Right forelimb (tissue), 1 donor: ENCODE results near the gene ATXN7L3.

Experiments used
- DNase-seq: peaks from one replicate; pipeline ENCODE4 v3.0.0-alpha.2; 2018

ATXN7L3 gene

DNA sequence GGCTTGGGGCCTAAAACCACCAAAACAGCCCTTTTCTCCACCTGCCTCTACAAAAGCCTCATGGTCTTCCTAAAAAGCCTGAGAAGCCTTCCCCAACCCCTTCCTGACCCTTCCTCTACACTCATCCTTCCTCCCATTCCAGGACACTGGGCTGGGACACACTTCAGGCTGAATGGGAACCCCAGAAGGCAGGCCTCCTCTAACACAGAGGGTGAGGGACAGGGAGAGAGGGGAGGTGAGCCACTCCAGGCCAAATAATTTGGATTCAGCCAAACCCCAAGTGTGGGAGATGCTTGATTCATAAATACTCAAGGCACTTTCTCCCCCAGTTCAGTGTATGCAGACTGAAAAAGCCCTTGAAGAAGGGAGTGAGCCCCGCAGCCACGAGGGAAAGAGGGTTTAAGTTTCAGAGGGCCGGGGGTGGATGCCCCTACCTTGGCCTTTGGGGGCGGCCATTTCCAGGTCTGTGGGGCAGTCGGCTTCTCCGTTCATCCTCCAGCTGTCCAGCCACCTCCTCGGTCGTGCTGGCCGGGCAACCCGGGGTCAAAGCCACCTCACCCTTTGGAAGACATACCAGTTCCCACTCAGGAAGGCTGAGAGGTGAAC lies 18.2 kb upstream of the ATXN7L3 start:
- DNase-seq, result no peak

DNA sequence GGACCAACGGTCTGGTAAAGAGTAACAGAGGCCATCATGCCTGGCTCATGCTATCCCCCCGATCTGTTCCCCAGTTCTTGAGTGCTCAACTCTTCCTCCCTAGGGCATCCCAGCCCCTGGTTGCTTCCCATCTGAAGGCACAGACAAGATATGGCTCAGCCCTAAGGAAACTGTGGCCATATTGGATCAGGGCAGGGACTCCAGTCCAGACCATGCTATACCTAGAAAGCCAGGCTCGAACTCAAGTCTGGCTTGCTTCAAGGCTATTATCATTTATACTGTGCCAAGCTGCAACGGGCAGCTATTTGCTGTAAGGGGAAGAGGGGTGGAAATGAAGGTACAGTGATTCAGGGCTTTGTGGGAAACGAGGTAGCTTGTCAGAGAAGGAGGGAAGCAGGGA lies 17.0 kb upstream of the ATXN7L3 start:
- no peak for DNase-seq

DNA sequence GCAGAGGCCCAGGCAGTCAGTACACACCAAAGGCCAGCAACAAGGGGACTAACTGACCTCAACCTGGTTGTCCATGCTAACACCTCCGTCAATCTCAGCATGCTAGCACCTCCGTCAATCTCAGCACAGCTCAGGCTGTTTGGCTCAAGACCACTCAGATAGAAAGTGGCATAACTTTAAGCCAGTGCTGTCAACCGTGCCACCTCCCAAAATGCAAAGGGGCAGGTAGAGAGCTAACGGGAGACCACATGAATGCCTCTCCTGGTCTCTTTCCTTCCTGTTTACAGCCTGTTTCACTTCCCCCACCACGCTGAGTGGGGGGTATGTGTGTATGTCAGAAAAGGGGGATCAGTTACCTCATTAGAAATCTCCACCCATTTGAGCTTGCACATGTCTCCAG lies 16.5 kb upstream of the ATXN7L3 start:
- DNase-seq, result no peak

DNA sequence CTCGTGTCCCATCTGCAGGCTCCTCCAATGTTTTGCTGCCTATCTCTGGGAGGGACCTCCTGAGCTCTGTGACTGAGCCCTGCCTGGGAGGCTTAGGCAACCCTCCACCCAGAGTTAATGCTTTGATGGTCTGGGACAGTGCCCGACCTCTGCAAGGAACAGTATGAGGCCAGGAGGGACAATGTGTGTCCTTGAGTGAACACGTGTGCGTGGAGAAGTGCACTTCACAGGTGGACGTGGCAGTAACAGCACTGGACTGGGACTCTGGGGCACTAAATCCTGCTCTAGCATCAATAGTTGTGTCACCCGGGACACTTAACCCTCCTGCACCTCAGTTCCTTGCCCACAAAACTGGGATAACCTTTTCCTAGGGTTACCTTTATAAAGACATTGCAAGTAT lies 15.2 kb upstream of the ATXN7L3 start:
- DNase-seq, result no peak

DNA sequence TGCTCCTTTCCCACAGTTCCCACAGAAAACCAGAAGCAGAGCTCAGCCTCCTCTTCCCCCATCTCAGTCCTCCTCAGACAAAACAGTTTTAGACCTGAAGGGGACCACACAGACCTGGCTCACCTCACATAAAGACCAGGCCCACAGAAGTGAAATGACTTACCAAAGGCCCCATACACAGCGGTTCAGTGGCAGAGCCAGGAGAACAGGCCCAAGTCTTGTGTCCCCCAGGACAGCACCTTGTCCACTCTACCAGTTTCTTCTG lies 14.5 kb upstream of the ATXN7L3 start:
- no peak for DNase-seq

DNA sequence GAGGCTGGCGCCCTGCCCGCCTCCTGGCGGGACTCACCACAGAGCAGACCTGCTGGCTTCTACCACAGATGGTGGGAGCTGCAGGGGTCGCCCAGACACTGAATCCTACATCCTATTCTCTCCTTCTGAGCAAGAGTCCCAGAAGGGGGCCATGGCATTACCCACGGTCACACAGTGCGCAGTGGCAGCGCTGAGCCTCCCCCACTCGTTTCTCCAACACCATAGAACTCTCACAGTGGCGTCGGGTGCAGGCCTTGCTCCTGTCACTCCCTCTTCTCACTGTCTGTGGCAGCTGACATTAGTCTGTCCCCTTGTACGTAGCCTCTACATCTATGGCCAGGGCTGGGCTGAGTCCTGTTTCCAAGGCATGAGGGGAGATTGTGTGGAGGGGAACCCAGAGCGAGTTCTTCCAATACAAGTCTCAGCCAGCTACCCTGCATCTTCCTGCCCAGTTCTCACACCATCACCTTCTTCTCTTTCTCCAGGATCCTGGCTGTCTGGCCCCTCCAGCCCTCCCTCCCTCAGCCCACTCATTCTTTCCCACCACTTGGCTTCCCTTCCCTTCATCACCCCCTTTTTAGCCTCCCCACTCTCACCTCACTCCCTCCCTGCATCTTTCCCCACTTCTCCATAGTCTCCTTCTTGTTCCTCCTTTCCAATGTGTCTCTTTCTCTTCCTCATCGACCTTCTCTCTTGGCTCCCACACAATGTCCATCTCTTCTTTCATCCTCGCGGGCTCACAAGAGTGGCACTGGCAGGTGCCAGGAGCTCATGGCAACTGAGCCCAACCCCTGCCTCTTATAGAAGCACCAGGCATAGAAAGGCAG lies 13.9 kb upstream of the ATXN7L3 start:
- no peak for DNase-seq

DNA sequence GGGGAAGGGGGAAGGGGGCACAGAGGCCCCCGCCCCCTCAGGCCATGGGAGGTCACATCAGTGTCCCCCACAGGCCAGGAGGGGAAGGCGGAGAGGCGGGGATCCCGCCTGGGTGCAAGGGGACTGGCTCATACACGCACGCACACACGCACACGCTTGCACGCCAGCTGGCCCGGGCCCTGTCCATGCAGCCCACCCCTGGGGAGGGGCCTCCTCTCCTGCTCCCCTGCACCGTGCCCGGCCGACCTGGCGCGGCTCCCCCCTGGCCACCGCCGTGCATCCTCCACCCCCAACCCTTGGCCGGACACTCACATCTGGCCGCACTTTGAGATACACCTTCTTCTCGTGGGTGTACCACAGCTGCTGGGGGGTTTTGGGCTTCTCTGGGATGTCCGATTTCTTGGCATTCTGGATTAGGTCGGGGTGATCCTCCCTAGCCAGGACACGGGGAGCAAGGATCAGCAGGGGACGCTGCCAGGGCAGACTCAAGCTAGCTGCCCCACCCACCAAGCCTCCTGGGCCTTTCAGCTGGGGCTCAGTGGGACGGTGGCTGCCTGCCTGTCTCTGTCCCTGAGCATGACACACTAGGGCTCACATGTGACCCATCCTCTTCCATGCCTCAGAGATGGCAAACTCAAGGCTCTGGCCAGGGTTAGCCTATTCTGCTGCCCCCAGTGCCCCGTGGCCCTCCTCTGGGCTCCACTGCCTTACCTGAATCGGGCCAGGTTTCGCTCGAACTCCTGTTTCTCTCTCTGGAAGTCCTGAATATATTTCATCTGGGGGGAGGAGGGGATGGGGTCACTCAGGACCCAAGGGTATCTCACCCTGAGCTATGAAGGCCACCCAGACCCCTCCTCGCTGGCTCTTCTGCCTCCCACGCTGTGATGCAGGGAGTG lies 13.1 kb upstream of the ATXN7L3 start:
- DNase-seq, result no peak

DNA sequence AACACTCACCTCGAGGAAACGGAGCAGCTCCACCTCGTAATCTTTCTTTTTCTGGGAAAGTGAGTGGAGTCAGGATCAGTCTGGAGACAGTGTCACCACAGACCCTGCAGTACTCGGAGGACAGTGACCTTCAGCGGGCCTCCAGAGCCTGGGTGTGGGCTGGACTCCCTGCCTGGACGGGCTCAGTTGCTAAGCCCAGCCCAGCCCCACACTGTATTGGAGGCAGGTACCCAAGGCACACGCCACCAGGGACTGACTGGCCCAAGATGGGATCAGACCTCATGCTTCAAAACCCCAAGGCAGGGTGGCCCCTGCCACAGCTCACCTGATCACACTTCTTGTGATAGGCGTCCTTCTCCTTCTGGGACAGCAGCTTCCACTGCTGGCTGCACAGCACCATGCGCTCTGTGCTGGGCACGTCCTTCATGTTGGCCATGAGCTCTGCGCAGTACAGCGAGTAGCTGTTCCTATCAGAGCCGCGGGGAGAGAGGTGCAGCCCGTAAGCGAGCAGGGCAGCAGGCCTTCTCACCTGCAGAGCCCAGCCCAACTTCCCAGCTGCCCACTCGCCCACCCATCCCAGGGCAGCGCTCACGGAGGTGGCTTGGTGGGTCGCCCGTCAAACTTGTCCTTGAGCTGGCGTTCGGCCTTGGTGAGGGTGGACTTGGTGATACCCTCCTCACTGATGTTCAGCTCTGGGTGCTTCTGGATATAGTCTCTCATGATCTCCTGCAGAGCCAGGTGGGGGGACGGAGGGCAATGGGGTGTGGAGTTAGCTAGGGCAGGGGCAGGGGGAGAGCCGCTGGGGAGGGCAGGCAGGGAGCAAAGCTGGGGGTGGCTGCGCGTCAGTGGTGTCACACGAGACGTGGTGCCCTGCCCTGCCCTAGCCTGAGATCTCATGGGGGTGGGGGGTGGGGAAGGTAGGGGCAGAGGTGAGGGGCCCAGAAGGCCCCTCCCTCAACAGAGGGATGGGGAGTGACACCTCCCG lies 11.9 kb upstream of the ATXN7L3 start:
- DNase-seq, result no peak

DNA sequence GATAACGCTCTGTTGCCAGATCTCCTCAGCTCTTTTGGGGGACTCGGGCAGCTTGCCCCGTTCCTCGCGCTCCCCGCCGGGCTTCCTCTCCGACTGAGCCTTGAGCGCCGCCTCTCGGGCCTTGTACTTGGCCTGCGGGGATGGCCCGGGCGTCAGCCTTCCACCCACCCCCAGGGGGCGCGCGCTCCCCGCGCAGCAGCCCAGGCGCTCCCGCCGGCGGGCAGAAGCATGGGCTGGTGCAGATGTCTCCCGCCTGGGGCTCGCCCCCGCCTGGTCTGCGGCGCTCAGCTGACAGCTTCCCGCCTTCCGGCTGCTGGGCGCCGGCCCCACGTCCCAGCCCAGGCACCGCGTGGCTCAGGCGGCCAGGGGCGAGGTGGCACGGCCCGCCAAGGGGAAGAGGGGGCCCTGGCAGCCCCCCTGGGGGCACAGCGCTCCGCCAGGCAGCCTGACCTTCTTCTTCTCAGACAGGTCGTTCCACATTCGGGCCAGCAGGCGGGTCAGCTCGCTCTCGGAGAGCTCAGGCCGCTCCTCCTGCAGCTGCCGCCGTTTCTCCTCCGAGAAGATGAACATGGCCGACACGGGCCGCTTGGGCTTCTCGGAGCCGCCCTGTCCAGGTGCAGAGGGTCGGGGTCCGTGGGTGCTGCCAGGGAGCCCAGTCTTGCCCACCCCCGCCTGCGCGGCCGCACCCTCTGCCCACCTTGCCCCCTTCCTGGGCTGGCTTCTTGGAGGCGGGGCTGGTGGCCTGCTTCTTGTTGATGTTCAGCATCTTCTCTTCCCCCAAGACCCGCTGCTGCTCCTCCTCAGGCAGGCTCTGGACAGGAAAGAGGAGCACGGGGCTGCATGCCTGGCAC lies 10.9 kb upstream of the ATXN7L3 start:
- peak; percentile 91 for DNase-seq

DNA sequence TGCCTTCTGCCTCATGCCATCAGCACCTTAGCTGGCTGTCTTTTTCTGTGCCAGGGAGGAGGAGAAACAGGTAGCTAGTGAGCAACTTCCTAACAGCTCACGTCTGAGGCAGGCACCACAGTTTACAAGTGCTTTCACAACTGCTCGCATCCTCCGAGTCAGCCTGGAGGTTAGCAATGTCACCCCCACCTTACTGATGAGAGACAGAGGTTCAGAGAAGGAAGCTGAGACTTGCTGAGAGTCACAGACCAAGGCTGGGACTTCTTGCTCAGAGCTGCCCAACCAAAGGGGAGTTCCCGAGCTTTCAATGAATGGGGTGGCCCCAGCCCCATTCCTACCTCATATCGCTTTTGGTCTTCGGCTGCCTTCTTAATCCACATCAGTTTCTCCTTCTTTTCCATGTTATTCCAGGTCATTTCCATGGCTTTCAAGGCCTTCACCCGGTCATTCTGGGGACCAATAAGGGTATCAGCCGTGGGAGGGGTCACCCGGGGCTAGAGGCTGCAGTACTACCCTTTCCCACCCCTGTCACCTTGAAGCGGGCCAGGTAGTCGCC lies 10.2 kb upstream of the ATXN7L3 start:
- no peak for DNase-seq

DNA sequence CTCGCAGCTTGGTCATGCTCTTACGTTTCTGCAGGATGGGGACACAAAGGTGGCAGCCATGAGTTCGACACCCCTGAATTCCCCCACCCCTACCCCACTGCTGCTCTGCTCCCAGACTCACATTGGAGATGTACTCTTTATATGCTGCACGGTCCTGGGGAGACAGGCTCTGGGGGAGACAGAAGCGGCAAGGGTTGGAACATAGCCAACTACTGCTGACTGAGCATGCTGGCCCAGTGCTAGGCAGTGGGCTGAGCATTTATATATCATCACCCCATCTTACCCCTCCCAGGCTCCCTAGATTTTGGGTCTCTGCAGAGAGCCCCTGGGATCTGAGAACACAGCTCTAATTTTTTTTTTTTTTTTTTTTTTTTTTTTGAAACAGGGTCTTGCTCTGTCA lies 8.1 kb upstream of the ATXN7L3 start:
- no peak for DNase-seq

DNA sequence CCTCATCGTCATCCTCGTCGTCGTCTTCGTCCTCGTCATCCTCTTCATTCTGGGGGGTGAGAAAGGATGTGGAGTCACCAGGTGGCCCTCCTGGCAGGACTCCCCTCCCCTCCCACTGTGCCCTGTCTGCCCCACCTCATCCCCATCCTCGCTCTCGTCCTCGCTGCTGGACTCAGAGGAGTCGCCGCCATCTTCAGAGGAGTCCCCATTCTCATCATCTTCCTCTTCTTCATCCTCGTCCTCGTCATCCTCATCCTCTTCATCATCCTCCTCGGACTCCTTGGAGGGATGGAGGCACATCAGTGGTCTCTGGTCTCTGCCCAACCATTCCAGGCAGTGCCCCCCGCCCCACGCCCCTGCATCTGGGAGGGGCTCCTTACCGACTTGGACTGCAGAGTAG lies 7.6 kb upstream of the ATXN7L3 start:
- DNase-seq, result no peak

DNA sequence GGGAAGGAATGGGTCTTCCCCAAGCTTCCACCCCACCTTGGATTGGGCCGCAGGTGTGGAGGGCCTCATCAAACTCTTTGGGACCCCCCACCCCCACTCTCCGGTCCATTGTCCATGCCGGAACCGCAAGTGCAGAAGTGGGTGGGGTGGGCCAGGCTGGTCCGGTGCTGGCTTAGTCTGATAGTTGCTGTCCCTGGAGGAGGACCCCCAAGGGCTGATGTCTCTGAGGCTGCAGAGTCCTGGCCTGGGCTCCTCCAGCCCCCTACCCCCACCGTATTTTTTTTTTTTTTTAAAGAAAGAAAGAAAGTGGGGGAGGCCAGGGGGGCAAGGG lies 7.1 kb upstream of the ATXN7L3 start:
- DNase-seq, result no peak

DNA sequence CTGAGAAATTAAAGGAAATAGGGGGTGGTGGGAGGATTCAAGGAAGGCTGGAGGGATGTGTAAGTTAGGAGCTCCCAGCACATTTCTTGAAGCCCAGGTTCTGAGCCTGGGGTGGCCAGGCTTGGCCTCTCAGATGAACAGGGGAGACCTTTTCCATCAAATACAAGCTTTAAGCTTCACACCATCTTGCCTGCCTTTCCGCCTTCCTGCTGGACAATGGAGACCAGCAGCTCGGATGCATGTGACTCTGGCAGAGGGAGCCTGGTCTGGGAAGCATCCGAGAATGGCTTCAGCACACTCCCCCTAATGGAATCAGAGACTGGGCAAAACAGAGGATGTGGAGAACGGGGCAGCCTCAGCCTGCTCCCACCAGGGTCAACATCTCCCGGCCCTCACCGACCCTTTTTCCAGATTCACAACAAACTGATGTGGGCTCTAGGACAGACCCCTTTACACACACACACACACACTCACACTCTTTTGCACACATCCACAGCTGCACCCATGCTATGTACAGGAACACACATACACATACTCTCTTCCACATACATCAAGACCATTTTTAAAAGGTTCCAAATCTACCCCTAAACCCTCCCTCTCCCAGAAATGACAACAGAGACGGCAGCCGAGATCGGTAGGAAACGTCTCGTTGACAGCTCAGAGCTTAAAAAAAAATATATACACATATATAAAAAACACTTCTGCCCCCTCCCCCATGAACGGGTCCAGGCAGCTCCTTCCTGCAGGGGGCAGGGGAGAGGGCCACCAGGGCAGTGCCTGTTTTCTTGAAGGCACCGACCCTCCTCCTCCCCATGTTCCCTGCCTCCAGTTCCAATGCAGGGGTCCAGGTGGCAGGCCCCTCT lies 6.5 kb upstream of the ATXN7L3 start:
- DNase-seq, result no peak

DNA sequence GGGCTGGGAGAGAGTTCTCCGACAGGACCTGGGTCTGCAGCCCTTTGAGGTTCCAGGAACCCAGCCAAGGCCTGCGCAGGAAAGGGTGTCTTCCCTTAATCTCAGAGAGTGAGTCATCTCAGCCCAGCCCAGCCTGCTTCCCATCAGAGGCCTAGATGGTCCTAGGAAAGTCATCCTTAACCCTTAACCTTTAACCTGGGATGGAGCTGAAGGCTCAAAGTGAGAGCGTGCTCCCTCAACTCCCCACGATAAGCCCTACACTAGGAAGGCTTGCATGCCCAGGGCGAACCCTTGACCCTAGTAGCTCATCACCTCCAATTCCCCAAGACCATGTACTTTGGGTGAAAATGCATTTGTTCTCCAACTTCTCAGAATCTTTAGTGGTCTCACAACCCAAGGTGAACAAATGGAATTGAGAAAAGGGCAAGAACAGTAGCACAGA lies 4.8 kb upstream of the ATXN7L3 start:
- DNase-seq, result no peak

DNA sequence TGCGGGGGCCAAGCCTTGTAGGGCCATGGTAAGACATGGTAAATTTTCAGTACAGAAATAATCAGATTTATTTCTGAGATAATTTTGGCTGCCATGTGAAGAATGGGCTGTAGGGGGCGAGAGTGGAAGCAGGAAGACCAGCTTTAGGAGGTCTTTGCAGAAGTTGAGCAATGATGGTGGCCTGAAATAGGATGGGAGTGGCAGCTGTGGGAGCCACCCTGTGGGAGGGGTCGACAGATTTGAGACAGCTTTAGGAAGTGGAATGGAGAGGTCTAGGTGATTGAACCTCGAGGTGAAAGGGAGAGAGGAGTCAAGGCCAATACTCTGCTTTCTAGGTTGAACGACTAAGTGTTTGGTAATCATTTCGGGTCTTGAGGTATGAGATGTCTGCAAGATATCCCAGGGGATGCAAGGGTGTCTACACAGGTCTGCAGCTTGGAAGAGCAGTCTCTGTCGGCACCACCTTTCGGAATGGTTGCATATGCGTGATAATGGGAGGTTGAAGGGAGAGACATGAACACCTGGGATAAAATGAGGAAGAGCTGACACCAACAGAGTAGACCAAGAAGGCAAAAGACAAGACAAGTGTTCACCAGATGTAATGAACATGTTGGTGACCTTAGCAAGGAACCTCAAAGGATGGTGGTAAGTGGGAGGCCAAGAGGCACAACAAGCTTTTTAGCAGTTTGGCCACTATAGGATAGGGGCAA lies 4.2 kb upstream of the ATXN7L3 start:
- no peak for DNase-seq

DNA sequence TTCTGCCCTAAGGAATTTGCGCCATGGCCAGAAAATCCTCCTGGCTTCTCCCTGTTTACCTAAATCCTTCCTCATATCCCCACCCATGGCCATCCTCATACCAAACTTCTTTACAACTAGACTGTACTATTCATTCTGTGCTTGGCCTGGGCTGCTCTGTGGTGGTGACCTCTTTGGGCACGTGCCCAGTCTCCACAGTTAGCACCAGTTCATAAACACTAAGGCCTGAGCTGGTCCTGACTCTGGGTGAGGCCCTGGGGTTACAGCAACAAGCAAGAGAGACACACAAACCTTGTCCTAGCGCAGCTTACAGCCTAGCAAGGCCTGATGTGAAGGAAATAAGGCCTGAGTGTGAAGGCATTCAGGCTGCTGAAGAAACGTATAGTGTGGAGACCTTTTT lies 3.1 kb upstream of the ATXN7L3 start:
- DNase-seq, result no peak

DNA sequence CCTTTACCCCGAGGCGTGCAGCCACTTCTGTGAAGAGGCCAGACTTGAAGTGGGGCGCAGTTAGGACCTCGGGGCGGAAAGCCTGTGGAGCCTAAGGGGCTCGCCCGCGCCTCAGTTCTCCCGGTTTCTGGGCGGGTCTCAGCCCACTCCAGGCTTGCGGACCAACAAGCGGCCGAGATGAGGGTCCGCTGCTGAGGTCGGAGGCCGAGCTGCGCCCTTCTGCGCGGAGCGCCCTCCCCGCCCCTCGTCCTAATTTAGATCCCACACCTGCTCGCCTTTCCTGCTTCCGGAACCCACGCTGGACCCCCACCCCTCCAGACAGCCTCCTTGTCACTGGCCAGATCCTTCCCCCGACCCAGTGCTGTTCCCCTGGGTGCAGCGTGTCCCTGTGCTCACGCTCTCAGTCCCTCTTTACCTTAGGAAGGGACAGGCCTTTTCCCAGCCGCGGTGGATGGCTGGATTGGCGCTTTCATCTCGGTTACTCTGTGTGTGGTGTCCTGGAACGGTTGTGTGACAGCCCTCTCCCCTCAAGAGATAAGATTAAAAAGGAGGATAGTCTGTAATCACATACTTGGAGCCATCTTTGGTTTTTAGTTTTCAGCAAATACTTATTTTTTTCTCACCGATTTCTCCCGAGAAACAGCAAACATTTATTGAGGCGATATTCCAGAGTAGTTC lies 933 bp upstream of the ATXN7L3 start:
- no peak for DNase-seq
